Endothelial cell of umbilical vein (primary cell): ENCODE results near the gene SLC44A4. TPM values are rescaled to one million over a fixed set of nuclear protein-coding genes. Genes with fewer than 3 reads are reported as not detected.
"Not testable (repeated sequence)": the region's sequence is repeated elsewhere in the genome, so short reads cannot be mapped to it uniquely, and the experiment has no call there.

Experiments
- BruUV-seq: library from RNA; stranded (reverse); fragments of 400-500 nt; replicated peaks from 2 replicates; lab custom pipeline; 2021; lab: Mats Ljungman, UMichigan
- CTCF ChIA-PET: fragments of 300-600, 350-600 bp; sonication (Branson Sonifier 250); formaldehyde crosslinking; loops from one replicate; lab custom pipeline; 2021; ENCODE audit warnings: antibody characterized with exemption, inconsistent platforms; lab: Charles Lee
- POLR2A ChIA-PET: fragments of 300-600, 350-600 bp; sonication (Branson Sonifier 250); formaldehyde crosslinking; loops from one replicate; lab custom pipeline; 2021; ENCODE audit warnings: antibody characterized with exemption, inconsistent platforms; lab: Charles Lee
- DNase-seq: peaks from one replicate; pipeline ENCODE4 v3.0.0-alpha.2; 2011; ENCODE audit warnings: low read depth, low spot score
- FAIRE-seq: peaks from 2 replicates; lab custom pipeline; 2011; peaks lifted over from hg19 to GRCh38; lab: Jason Lieb, UNC
- H2AFZ ChIP-seq: 2 replicates; pipeline ENCODE4 v1.6.0; 2012; ENCODE audit warnings: low read depth, low read length, control low read depth, inconsistent platforms
- H3K27ac ChIP-seq: 2 replicates; pipeline ENCODE4 v1.5.1; 2011; ENCODE audit warnings: low read depth, mild to moderate bottlenecking, control low read depth, low read length, moderate library complexity; ENCODE audit not compliant: insufficient read depth
- H3K27me3 ChIP-seq, 2 experiments: 2 replicates each; pipeline versions ENCODE4 v1.6.0 to v1.6.1; 2011; ENCODE audit warnings: low read length in 2 of 2, mixed read lengths in 1 of 2; ENCODE audit not compliant: control insufficient read depth in 2 of 2, insufficient read depth in 2 of 2
- H3K36me3 ChIP-seq, 2 experiments: 2 replicates in 1 of 2; 3 replicates in 1 of 2; pipeline ENCODE4 v1.5.1; 2011; ENCODE audit warnings: low read length in 2 of 2, mild to moderate bottlenecking in 1 of 2, moderate library complexity in 1 of 2; ENCODE audit not compliant: control insufficient read depth in 2 of 2, insufficient read depth in 2 of 2; ENCODE audit errors: extremely low read depth in 1 of 2
- H3K4me1 ChIP-seq: 3 replicates; pipeline ENCODE4 v1.5.1; 2011; ENCODE audit warnings: mild to moderate bottlenecking, low read length; ENCODE audit not compliant: control insufficient read depth, insufficient read depth; ENCODE audit errors: extremely low read depth
- H3K4me2 ChIP-seq: 2 replicates; pipeline ENCODE4 v1.6.1; 2011; ENCODE audit warnings: low read length, control low read depth, mixed read lengths; ENCODE audit not compliant: insufficient read depth
- H3K4me3 ChIP-seq, 3 experiments: fragments of 200-600 bp in 1 of 3; sonication (generic), shearing (Covaris generic) in 1 of 3; replicated peaks in 1 of 3; 2 replicates each; pipeline ENCODE4 v1.5.1; 2011 to 2016; ENCODE audit warnings: control low read depth in 3 of 3, low read length in 3 of 3, mild to moderate bottlenecking in 2 of 3, inconsistent platforms in 1 of 3, low read depth in 1 of 3, moderate library complexity in 1 of 3; ENCODE audit not compliant: insufficient read depth in 1 of 3
- H3K79me2 ChIP-seq: 2 replicates; pipeline ENCODE4 v1.6.0; 2012; ENCODE audit warnings: low read length, inconsistent platforms; ENCODE audit not compliant: control insufficient read depth, insufficient read depth
- H3K9ac ChIP-seq: replicated peaks from 2 replicates; pipeline ENCODE3; 2011; ENCODE audit warnings: low read length, control low read depth; ENCODE audit not compliant: insufficient read depth; ENCODE audit errors: extremely low read depth
- H3K9me1 ChIP-seq: replicated peaks from 3 replicates; pipeline ENCODE4 v1.6.0; 2011; ENCODE audit warnings: mild to moderate bottlenecking, low read length; ENCODE audit not compliant: control insufficient read depth, insufficient read depth; ENCODE audit errors: extremely low read depth
- H3K9me3 ChIP-seq: replicated peaks from 2 replicates; pipeline ENCODE4 v1.5.1; 2012; ENCODE audit warnings: low read length, inconsistent platforms; ENCODE audit not compliant: control insufficient read depth, insufficient read depth
- H4K20me1 ChIP-seq: replicated peaks from 2 replicates; pipeline ENCODE3; 2011; ENCODE audit warnings: mild to moderate bottlenecking, low read length; ENCODE audit not compliant: control insufficient read depth, insufficient read depth; ENCODE audit errors: extremely low read depth
- FOS ChIP-seq: IDR thresholded peaks from 2 replicates; pipeline ENCODE4 v1.6.1; 2011; ENCODE audit warnings: mild to moderate bottlenecking, low read length, moderate library complexity, borderline replicate concordance; ENCODE audit not compliant: insufficient read depth
- MYC ChIP-seq: IDR thresholded peaks from one replicate; pipeline ENCODE4 v1.6.1; 2011; ENCODE audit warnings: mild to moderate bottlenecking, low read depth, low read length
- POLR2A ChIP-seq: IDR thresholded peaks from 2 replicates; pipeline ENCODE4 v1.6.1; 2012; ENCODE audit warnings: low read depth, mild to moderate bottlenecking, control low read depth, low read length
- POLR2AphosphoS5 ChIP-seq: IDR thresholded peaks from 2 replicates; pipeline ENCODE4 v1.6.1; 2012; ENCODE audit warnings: low read depth, mild to moderate bottlenecking, control low read depth, low read length, moderate library complexity; ENCODE audit not compliant: insufficient read depth
- dilution Hi-C: fragments of 300-500 bp; cut with MboI; formaldehyde crosslinking; loops from one replicate; pipeline ENCODE4 v1.15.0; 2019; ENCODE audit warnings: low sequenced_read_pairs; ENCODE audit not compliant: extremely low pct_ligation_motif_present
- intact Hi-C: fragments of 100-400 bp; cut with micrococcal nuclease; formaldehyde crosslinking; loops from one replicate; pipeline ENCODE4 v1.10.0; 2022
- polyA plus RNA-seq, 4 experiments: library from polyadenylated mRNA; depleted of rRNA in 3 of 4; stranded (reverse) in 3 of 4; unstranded in 1 of 4; fragments of >200 nt; gene quantifications; 2 replicates each; pipeline versions ENCODE4 v1.2.1 to v1.2.3, GENCODE V29; 2011 to 2012; ENCODE audit warnings: missing spikeins in 1 of 4
- total RNA-seq: library from RNA; stranded (reverse); gene quantifications from 2 replicates; pipeline ENCODE4 v1.2.3, GENCODE V29; 2021

SLC44A4 gene
- total and polyA plus RNA-seq, 2 donors (not counting 3 experiments of a cell fraction or from before 2014, with no cell fraction given), result 0.84 to 1.1 TPM

- H2AFZ ChIP-seq, FAIRE-seq, intact Hi-C loops, H3K36me3 ChIP-seq, H3K9me3 ChIP-seq, H4K20me1 ChIP-seq, H3K27ac ChIP-seq, H3K4me3 ChIP-seq, H3K79me2 ChIP-seq, dilution Hi-C loops, H3K4me2 ChIP-seq, H3K9me1 ChIP-seq, BruUV-seq, DNase-seq, H3K27me3 ChIP-seq, H3K9ac ChIP-seq: not testable (repeated sequence)
- ChIA-PET POLR2A (interaction anchor here (1.3 kb wide), 1 partner anchor 17 kb away, joined by 7 read pairs; the partner anchor contains the start of gene LSM2), CTCF (interaction anchor here (1.0 to 2.6 kb wide), 3 partner anchors 17 to 33 kb away, joined by 3 to 10 read pairs (median 4); partner anchors contain the start of genes LSM2 and VARS1)
- H3K4me1 ChIP-seq, result peaks cover 18% of the 10 kb centered on the region
Measured at GRCh38 chr6:31823592-31824196, 55.1 kb downstream of the SLC44A4 start.

GRCh38 chr6:31822036-31822821 is 56.6 kb downstream of the SLC44A4 start:
- DNase-seq, result peak; percentile 77
- Histone ChIP-seq H3K9me3 (no peaks in the 10 kb centered on the region), H3K9me1 (no peaks in the 10 kb centered on the region), H2AFZ (peak overlapping the region; percentile 50), H3K79me2 (peaks cover 14% of the 10 kb centered on the region), H3K9ac (peak overlapping the region; percentile 76), H3K27ac (peak overlapping the region; percentile 79), H4K20me1 (no peaks in the 10 kb centered on the region), H3K4me2 (peak overlapping the region; percentile 72), H3K27me3 (no peaks in the 10 kb centered on the region), H3K36me3 (no peaks in the 10 kb centered on the region), H3K4me1 (peaks cover 30% of the 10 kb centered on the region), H3K4me3 (peak overlapping the region; percentile 24 to 73 (median 44))
- BruUV-seq, result TSS peak; percentile 86
- ChIA-PET CTCF (interaction anchor here (0.6 to 2.6 kb wide), 11 partner anchors 8 to 160 kb away, joined by 3 to 10 read pairs (median 3); partner anchors contain the start of genes LSM2 and VARS1), POLR2A (interaction anchor here (0.7 to 1.3 kb wide), 3 partner anchors 15 to 162 kb away, joined by 3 to 7 read pairs (median 3); partner anchors contain the start of genes C6orf47, CLIC1 and LSM2)
- peak; percentile 90 for FAIRE-seq
- no peak for TF ChIP-seq FOS
- TF ChIP-seq POLR2AphosphoS5, result peak; percentile 59
- no peak for TF ChIP-seq MYC
- TF ChIP-seq POLR2A, result peak; percentile 64
- intact Hi-C loops (no loop called here), dilution Hi-C loops (no loop called here)
